Measurements from ENCODE around the gene USP6NL. TPM values are rescaled to one million over a fixed set of nuclear protein-coding genes. Genes with fewer than 3 reads are reported as not detected.

USP6NL gene
- total RNA-seq, 2 donors from 2014 or later = 18.3 to 20.1 TPM

DNA sequence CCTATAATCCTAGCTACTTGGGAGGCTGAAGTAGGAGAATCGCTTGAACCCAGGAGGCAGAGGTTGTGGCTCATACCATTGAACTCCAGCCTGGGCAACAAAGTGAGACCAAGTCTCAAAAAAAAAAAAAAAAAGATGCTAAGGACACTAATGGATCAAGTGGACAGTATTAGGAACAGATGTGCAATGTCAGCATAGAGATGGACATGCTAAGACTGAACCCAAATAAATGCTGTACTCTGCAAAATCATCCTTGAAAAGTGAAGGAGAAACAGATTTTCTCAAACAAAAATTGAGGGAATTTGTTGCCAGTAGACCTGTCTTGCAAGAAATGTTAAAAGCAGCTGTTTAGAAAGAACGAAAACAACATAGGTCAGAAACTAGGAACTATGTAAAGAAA is 194.5 kb downstream of the USP6NL start:
- no peak for DNase-seq
- ATAC-seq = no peak
- intact Hi-C loops (cut with DNase I, micrococcal nuclease) = no loop called here

DNA sequence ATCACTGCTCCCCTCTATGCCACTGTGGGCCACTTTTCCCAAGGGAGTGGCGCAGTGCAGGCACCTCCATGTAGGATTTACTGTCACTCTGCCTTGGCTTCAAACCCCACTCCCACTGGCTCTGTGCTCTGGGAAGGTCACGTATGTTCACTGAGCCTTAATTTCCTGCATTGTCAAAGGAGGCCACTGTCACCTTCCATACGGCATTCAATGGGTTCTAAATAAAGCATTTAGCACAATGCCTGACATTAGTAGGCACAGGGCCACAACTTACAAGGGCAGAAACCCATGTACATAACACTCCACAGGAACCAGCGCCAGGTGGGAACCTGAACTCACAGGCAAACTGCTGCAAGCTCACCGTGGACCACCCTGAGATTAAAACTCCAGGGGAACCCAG is 196.4 kb downstream of the USP6NL start:
- no peak for ATAC-seq
- no peak for DNase-seq
- intact Hi-C loops (cut with DNase I, micrococcal nuclease) = no loop called here

DNA sequence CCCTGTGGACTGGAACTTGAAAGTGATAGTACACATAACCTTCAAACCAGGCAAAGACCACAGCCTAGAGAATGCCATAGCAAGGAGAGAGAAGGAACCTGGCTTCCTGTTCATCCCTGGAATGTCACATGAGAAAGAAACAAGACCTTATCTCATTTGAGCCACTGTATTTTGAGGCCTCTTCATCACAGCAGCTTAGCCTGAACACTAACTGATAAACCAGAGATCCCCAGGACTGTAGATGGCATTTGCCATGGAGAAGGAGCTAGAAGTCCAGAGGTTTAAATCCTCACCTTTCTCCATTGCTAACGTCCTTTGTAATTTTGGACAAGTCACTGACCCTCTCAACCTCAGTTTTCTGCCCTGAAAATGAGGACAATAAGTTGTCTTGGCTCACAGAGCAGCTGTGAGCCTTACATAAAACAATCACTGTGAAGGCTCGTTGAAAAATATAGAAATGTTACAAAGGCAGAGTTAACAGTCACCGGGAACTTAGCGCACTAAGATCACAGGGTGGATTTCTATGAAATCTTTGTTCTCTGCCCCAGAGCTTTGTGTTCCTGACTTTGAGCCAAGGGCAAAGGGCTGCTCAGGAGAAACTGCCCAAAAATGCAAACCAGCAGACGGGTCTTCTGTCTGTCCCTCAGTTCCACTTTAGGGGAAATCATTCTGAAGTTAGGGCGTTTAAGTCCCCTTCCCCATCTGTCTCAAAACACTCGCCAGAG is 197.0 kb downstream of the USP6NL start:
- DNase-seq (no peak), ATAC-seq (no peak)
- intact Hi-C loops (cut with DNase I, micrococcal nuclease) = no loop called here

DNA sequence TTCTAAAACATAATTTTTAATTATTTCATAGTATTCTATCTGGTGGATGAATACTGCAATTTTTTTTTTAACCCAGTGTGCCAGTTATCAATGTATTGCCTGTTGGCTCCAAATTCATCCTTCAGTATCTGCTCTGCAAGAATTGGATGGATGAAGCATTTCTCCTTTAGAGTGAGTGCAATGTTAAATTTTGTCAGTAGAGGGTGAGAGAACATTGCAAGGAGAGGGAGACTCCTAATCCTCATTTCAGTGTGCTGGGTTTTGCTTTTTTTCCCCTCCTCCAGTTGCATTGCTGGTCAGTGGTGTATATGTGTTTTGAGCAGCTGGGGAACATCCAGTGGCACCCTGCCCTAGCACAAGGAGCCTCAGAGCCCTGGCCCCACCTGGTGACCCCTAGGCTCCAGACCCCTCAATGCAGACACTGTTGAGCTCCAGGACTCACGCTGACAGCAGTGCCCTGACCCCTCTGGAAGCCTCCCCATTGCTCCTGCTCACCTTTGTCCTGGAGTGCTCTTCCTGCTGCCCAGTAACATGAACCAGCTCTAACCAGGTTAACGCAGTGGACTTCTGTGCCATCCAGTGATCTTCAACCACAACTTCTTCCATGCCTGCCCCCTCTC is 199.4 kb downstream of the USP6NL start:
- intact Hi-C loops (cut with DNase I, micrococcal nuclease) = no loop called here
- ATAC-seq (no peak), DNase-seq (no peak)

DNA sequence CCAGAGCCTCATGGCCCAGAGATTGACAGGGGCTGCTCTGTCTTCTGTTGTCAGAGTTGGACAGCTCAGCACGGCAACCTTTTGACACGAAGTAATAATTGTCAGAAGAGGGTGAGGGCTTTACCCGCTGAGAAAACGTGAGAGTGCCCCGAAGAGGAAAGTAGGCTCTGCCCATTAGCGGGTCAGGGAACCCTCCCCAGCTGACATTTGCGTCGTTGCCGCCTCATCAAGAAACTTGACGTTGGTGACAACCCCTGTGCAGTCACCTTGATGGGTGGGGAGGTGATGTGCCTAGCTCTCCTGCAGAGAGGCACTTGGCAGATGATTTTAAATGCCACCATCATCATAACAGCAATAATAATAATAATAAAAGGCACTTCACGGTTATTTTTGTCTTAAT is 202.1 kb downstream of the USP6NL start:
- intact Hi-C loops (cut with DNase I, micrococcal nuclease) = no loop called here
- ATAC-seq = no peak
- DNase-seq = no peak

DNA sequence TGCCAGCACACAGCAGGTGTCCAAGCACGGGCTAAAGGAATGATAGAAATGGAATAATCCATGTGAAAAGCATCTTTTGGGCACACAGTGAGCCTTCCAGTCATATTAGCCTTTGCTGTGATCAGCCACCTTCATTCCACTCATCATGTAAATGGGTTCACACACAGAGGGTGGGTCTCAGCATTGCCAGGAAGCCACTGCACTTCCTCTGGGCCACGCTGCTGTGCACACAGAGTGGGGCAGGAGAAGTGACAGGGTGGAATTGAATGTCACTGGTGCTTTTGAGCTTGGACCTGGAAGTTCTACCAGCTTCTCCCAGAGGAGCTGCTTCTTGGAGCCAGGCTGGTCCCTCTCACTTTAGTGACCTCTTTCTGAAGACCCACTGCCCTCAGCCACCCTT is 203.5 kb downstream of the USP6NL start:
- intact Hi-C loops (cut with DNase I, micrococcal nuclease) = no loop called here
- DNase-seq (no peak), ATAC-seq (no peak)

DNA sequence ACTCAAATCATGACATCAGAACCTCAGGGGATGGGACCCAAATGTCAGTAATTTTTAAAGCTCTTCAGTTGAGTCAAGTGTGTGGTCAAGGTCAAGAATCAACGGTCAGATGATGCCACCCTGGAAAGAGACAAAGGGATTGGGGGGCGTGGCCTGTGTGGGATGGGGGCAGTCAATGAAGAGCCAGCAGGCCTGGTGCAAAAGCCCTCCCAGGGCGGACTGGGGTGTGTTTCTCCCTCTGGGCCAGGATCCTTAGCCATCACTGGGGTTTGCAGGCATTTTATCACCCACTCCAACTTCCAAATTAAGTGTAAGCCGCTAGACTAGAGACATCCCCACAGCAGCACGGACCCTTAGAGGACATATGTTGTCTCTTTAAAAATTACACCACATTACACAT is 204.7 kb downstream of the USP6NL start:
- DNase-seq (no peak), ATAC-seq (no peak)
- intact Hi-C loops (cut with DNase I, micrococcal nuclease) = no loop called here

DNA sequence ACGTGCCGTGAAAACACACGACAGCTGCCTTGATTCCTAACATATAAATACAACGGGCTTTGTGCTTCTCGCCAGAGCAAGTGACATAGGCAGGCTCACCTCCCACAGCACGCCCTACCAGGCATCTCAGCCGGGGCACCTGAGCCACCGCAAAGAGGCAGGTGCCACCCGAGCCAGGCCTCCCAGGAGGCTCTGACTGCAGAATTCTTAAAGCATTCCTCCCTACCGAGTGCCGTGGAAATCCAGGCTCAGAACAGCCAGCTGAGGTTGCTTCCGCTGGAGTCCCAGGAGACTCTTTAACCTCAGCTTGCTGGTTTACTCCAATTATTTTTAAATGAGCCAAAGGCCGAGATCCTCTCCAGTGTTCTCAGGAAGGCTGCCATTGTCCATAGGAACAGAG is 206.5 kb downstream of the USP6NL start:
- ATAC-seq = no peak
- DNase-seq = no peak
- intact Hi-C loops (cut with DNase I, micrococcal nuclease) = no loop called here

Other genes starting within 250 kb of the USP6NL start
- 10 to 100 TPM; 10.2 to 10.5 TPM for gene ECHDC3, start 130.7 kb upstream of the USP6NL start, total RNA-seq
- gene PROSER2, start 211.7 kb upstream of the USP6NL start, total RNA-seq = 10 to 100 TPM; 10.3 to 11.3 TPM

Data from left colon (tissue), 2 donors.